Activated CD4-positive, alpha-beta T cell treated with anti-CD3 and anti-CD28 coated beads, Interleukin-2, Interleukin-4, amounts not matched to agents 100 ng/mL and 50 ng/mL, durations not matched to agents 16 hours and 8 hours (primary cell): Measurements from ENCODE around the gene RAD54L.
"Not testable (repeated sequence)": the region's sequence is repeated elsewhere in the genome, so short reads cannot be mapped to it uniquely, and the experiment has no call there.

Experiments used
- DNase-seq: peaks from one replicate; pipeline ENCODE4 v3.0.0-alpha.2; 2020; ENCODE audit warnings: low spot score

The RAD54L gene

GRCh38 chr1:46247436-46248121 is at the start of gene RAD54L:
TSS of gene RAD54L (plus strand) at chr1:46247763. CDS start at chr1:46248406, 643 bp downstream.
- peak; percentile 99 for DNase-seq

DNA sequence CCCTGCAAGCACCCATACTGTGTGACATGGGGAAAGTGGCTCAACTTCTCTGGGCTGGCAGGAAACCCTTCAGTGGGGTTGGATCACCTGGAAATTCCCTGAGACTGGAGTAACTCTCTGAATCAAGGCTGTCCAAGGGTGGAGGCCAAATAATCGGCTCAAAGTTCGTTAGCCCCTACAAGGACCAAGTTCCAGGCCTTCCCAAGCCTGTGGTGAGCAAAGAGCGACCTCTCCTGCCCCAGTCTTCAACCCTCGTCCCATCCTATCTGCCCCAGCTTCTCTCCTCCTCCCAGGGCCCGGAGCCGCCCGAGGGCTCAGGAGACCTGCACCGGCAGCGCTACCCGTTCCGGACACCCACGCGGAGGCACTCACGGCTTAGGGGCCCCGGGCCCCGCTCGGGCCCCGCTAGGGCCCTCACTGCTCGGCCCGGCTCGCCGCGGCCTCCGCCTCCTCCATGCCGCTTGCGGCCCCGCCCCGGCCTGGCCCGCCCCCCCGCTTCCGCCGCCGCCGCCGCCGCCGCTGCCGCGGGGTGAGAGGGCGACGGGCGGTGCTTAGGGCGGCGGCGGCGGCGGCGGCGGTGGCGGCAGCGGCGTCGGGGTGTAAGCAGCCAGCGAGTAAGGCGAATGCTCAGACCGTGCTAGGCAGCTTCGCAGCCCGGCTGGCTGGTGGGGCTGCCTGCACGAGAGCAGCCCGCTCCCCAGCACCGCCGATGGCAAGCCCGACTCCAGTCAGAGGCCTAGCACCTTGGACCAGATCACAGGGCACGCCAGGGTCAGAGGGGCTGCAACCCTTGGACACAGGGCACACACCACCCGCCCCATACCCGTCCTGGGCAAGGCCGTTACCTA is 49.4 kb upstream of the RAD54L start, which contains the start of gene POMGNT1:
Gene POMGNT1 (minus strand): TSS at position 471 of the 848 bp plus-strand sequence. CDS start 613 bp downstream, outside the sequence.
- DNase-seq: peak; percentile 67

DNA sequence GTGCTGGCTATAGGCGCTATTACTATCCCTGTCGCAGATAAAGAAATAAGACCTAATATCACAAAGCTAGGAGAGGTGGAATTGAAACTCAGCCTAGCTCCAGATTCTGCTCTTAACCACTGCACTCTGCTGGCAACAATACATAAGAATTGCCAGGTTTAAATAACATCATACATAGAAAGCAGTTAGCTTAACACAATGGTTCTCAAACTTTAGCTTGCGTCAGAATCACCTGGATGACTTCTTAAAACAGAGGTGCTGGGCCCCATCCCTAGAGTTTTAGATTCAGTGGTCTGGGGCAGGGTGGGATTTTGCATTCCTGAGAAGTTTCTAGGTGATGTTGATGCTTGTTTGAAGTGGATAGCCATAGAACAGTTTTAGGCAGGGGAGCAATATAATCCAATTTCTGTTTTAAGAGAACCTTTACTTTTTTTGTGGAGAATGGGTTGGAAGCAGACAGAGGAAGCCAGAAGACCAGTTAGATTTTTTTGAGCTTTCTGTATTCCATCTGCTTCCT is 48.3 kb upstream of the RAD54L start:
- no peak for DNase-seq

DNA sequence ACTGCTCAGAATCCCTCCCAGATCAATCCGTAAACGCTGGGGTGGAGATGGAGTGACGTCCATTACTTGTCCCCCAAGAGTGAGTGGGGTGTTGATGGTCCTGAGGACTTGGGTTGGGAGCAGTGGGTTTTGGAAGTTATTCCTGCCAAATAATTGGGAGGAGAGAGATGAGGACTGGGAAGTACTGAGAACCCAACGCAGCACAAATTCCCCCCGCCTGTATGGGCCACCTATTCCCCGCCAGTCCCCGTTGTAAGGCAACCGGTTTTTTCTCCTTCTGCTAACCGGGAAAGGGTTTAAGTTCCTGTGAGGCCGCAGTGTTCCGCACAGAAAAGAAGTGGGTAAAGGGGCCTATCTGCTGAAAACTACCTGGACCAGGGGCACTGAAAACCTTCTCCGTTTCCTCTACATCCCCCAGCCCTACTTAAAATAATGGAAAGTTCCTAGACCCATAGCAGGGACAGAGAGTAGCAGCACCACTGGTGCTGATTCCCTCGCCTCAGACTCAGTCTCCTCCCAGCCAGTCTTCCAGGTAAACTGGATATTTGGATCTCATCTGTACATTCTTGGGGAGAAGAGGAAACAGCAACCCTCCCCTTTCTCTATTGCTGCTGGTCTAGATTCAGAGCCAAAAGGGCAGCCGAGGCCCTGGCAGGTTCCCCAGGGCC is 43.7 kb upstream of the RAD54L start:
- DNase-seq: no peak

- DNase-seq: no peak
Observed at GRCh38 chr1:46204406-46204742, 43.2 kb upstream of the RAD54L start.

DNA sequence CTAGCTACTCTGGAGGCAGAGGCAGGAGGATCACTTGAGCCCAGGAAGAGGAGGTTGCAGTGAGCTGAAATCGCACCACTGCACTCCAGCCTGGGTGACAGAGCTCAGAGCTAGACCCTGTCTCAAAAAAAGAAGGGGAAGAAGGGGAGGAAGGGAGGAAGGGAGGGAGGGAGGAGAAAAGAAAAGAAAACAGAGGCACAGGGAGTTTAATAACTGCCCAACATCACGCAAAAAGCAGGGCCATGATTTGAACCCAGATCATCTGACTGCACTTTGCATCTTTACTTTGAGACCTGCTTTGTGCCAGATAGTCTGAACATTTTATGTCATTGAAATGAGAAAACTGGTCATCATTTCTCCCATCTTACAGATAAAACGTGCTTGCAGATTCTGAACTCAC is 42.4 kb upstream of the RAD54L start:
- DNase-seq: no peak

- DNase-seq: no peak
Observed at GRCh38 chr1:46205791-46206190, 41.8 kb upstream of the RAD54L start.

- no peak for DNase-seq
Observed at GRCh38 chr1:46206399-46206798, 41.2 kb upstream of the RAD54L start.

DNA sequence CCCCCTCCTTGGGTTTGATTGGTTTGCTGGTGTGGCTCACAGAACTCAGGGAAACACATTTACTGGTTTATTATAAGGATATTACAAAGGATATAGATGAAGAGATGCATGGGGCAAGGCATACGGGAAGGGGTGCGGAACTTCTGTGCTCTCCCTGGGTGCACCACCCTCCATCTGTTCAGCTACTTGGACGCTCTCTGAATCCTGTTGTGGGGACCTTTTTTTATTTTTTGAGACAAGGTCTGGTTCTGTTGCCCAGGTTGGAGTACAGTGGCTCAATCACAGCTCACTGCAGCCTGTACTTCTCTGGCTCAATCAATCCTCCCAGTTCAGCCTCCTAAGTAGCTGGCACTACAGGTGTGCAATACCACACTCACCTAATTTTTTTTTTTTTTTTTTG is 37.0 kb upstream of the RAD54L start:
- no peak for DNase-seq

- no peak for DNase-seq
Observed at GRCh38 chr1:46211051-46211450, 36.5 kb upstream of the RAD54L start.

GRCh38 chr1:46215504-46215903 is 32.1 kb upstream of the RAD54L start:
- no peak for DNase-seq

DNA sequence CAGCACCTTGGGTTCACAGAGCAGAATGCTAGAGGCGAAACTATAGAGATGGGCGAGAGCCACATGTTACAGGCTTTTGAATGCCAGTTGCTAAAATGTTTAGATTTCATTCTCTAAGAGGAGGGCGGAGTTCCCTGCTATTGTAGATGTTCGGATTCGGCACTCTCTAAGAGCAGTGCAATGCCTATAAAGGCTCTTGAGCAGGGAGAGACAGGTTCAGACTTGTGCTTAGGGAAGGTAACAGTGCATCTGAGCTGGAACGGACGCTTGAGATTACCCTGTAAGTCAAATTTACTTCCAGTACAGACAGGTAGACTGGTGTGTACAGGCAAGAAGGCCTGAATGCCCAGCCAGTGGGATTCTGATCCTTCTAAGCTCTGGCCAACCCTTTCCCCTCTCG is 29.1 kb upstream of the RAD54L start:
- no peak for DNase-seq

DNA sequence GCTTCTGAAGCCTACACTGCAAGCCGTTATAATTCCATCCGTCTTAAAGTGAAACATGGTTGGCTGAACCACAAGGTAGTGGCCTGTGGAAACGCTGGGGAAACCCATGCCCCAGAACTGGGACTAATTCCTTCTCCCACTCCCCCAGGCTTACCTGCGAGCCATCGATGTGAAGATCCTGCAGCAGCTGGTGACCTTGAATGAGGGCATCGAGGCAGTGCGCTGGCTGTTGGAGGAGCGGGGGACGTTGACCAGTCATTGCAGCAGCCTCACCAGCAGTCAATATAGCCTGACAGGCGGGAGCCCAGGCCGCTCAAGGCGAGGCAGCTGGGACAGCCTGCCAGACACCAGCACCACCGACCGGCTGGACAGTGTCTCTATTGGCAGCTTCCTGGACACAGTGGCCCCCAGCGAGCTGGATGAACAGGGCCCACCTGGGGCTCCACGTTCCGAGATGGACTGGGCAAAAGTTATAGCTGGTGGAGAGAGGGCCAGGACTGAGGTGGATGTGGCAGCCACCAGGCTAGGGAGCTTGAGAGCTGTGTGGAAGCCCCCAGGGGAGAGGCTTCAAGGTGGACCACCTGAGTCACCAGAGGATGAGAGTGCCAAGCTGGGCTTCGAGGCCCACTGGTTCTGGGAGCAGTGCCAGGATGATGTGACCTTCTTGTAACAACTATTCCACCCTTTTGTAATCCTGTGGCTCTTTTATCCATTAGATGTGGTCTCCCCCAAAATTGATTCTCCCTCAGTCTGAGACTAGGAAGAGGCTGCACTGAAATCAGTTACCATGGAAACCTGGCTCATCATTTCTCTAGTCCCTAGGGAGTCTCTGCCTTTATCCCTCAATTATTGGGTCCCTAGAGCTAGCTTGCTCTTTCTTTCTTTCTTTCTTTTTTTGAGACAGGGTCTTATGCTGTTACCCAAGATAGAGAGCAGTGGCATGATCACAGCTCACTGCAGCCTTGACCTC is 27.7 kb upstream of the RAD54L start:
- DNase-seq: no peak

- no peak for DNase-seq
Observed at GRCh38 chr1:46220808-46221207, 26.8 kb upstream of the RAD54L start.

GRCh38 chr1:46221749-46222148 is 25.8 kb upstream of the RAD54L start:
- DNase-seq: no peak

GRCh38 chr1:46223055-46223454 is 24.5 kb upstream of the RAD54L start:
- not testable (repeated sequence) for DNase-seq

- peak; percentile 71 for DNase-seq
Observed at GRCh38 chr1:46223472-46223943, 24.1 kb upstream of the RAD54L start.

- DNase-seq: no peak
Observed at GRCh38 chr1:46224966-46225365, 22.6 kb upstream of the RAD54L start.

GRCh38 chr1:46231231-46231630 is 16.3 kb upstream of the RAD54L start:
- not testable (repeated sequence) for DNase-seq

DNA sequence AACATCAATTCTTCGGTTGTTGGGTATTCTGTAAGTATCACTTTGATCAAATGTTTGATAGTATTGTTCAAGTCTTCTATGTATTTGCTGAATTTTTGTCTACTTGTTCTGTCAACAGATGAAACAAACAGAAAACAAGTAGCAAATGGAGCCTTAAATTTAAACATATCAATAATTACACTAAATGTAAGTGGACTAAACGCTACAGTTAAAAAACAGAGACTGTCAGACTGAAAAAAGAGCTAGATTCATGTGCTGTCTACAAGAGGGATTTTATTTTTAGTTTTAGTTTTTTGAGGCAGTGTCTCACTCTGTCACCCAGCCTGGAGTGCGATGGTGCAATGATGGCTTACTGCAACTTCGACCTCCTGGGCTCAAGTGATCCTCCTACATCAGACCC is 10.7 kb upstream of the RAD54L start:
- no peak for DNase-seq

GRCh38 chr1:46238865-46239264 is 8.7 kb upstream of the RAD54L start:
- DNase-seq: not testable (repeated sequence)
